GM23248 (cell line): ENCODE results near the gene KCNH5. TPM values are rescaled to one million over a fixed set of nuclear protein-coding genes. Genes with fewer than 3 reads are reported as not detected.
A peak's percentile ranks its signal among the peaks of the same experiment; 100 is the strongest.

Source experiments
- DNase-seq: peaks from one replicate; pipeline ENCODE4 v3.0.0-alpha.2; 2015
- H2AFZ ChIP-seq: fragments of 200-600 bp; sonication (generic); 2 replicates; pipeline ENCODE4 v1.6.1; 2016; ENCODE audit warnings: antibody characterized with exemption
- H3F3A ChIP-seq: fragments of 200-600 bp; sonication (generic); 2 replicates; pipeline ENCODE4 v1.6.1; 2016; ENCODE audit warnings: mild to moderate bottlenecking, antibody characterized with exemption, mixed run types; ENCODE audit not compliant: insufficient read depth
- H3K27ac ChIP-seq: fragments of 200-600 bp; sonication (generic); 2 replicates; pipeline ENCODE4 v1.5.1; 2016; ENCODE audit warnings: mild to moderate bottlenecking
- H3K27me3 ChIP-seq: fragments of 200-600 bp; sonication (generic); replicated peaks from 2 replicates; pipeline ENCODE4 v1.6.1; 2016; ENCODE audit warnings: mild to moderate bottlenecking; ENCODE audit not compliant: insufficient read depth
- H3K36me3 ChIP-seq: fragments of 200-600 bp; sonication (generic); 2 replicates; pipeline ENCODE4 v1.6.1; 2016; ENCODE audit warnings: low read depth, mild to moderate bottlenecking
- H3K4me1 ChIP-seq: fragments of 200-600 bp; sonication (generic); 2 replicates; pipeline ENCODE4 v1.6.1; 2016; ENCODE audit warnings: mild to moderate bottlenecking; ENCODE audit not compliant: insufficient read depth
- H3K4me2 ChIP-seq: fragments of 200-600 bp; sonication (generic); one replicate; pipeline ENCODE4 v1.6.1; 2016; ENCODE audit warnings: mild to moderate bottlenecking; ENCODE audit not compliant: unreplicated experiment
- H3K4me3 ChIP-seq: fragments of 200-600 bp; sonication (generic); 2 replicates; pipeline ENCODE4 v1.5.1; 2016; ENCODE audit warnings: mild to moderate bottlenecking
- H3K79me2 ChIP-seq: fragments of 200-600 bp; sonication (generic); 2 replicates; pipeline ENCODE4 v1.6.1; 2016; ENCODE audit warnings: mild to moderate bottlenecking; ENCODE audit not compliant: insufficient read depth
- H3K9ac ChIP-seq: fragments of 200-600 bp; sonication (generic); 2 replicates; pipeline ENCODE4 v1.6.1; 2016; ENCODE audit warnings: mild to moderate bottlenecking
- H3K9me2 ChIP-seq: fragments of 200-600 bp; sonication (generic); 2 replicates; pipeline ENCODE4 v1.6.1; 2016; ENCODE audit warnings: mixed run types, mild to moderate bottlenecking, moderate library complexity; ENCODE audit not compliant: insufficient read depth
- H3K9me3 ChIP-seq: fragments of 200-600 bp; sonication (generic); one replicate; pipeline ENCODE4 v1.6.1; 2017; ENCODE audit warnings: low read depth
- H4K20me1 ChIP-seq: fragments of 200-600 bp; sonication (generic); 2 replicates; pipeline ENCODE4 v1.6.0; 2016; ENCODE audit not compliant: insufficient read depth
- EZH2 ChIP-seq: fragments of 200-600 bp; sonication (generic); IDR thresholded peaks from 2 replicates; pipeline ENCODE4 v1.6.1; 2018; ENCODE audit warnings: antibody characterized with exemption, mild to moderate bottlenecking; ENCODE audit not compliant: insufficient read depth, poor library complexity, severe bottlenecking
- EZH2phosphoT487 ChIP-seq: fragments of 200-600 bp; sonication (generic); IDR thresholded peaks from 2 replicates; pipeline ENCODE4 v1.6.1; 2018; ENCODE audit warnings: antibody characterized with exemption, moderate library complexity, mild to moderate bottlenecking, low read depth; ENCODE audit not compliant: insufficient read depth
- WGBS, 2 experiments: methylation state at CpG; one replicate each; pipeline ENCODE4 v1.1.6; 2015 to 2017; ENCODE audit warnings: low lambda C conversion rate in 2 of 2, low coverage in 1 of 2; ENCODE audit errors: missing lambda C conversion rate in 2 of 2; 5-methylcytosine and 5-hydroxymethylcytosine counted together
- in situ Hi-C: fragments of 300-500 bp; cut with MboI; formaldehyde crosslinking; loops from 2 replicates; pipeline ENCODE4 v1.15.0; 2020
- polyA plus RNA-seq: library from polyadenylated mRNA; unstranded; fragments of >200 nt; fragmentation: Nextera tagmentation; extraction: Ambion mirVana; gene quantifications from 2 replicates; pipeline ENCODE4 v1.2.1, GENCODE V29; 2016
- total RNA-seq: library from RNA; depleted of rRNA; stranded (reverse); fragments of >200 nt; shearing (Covaris generic); gene quantifications from 2 replicates; pipeline ENCODE4 v1.2.3, GENCODE V29; 2014

The KCNH5 gene
- total and polyA plus RNA-seq, 2 experiments from 2014 or later: not detected

- WGBS, 2 experiments: 3 to 6% methylated on average over 3 of the region's 3 CpGs
- no peaks in the 10 kb centered on the region for H3K36me3 ChIP-seq
- H3K4me3 ChIP-seq: no peak overlapping the region
- no peak overlapping the region for H3K4me2 ChIP-seq
- no peak overlapping the region for H3K9ac ChIP-seq
- no peaks in the 10 kb centered on the region for H3K79me2 ChIP-seq
- in situ Hi-C loops: no loop called here
- H3K9me2 ChIP-seq: no peaks in the 10 kb centered on the region
- no peak overlapping the region for H3K27ac ChIP-seq
- no peaks in the 10 kb centered on the region for H4K20me1 ChIP-seq
- no peaks in the 10 kb centered on the region for H3F3A ChIP-seq
- no peak for DNase-seq
- H3K9me3 ChIP-seq: no peaks in the 10 kb centered on the region
- no peak overlapping the region for H2AFZ ChIP-seq
- H3K27me3 ChIP-seq: no peaks in the 10 kb centered on the region
- no peaks in the 10 kb centered on the region for H3K4me1 ChIP-seq
- TF ChIP-seq EZH2 (no peak), EZH2phosphoT487 (no peak)
Measured at GRCh38 chr14:62988967-62989366, 56.3 kb downstream of the KCNH5 start.

GRCh38 chr14:62983821-62984220 lies 61.4 kb downstream of the KCNH5 start:
- Histone ChIP-seq H2AFZ (no peak overlapping the region), H3K4me1 (no peaks in the 10 kb centered on the region), H3K9me2 (no peaks in the 10 kb centered on the region), H4K20me1 (no peaks in the 10 kb centered on the region), H3K4me2 (no peak overlapping the region), H3F3A (no peaks in the 10 kb centered on the region), H3K36me3 (no peaks in the 10 kb centered on the region), H3K9me3 (no peaks in the 10 kb centered on the region), H3K9ac (no peak overlapping the region), H3K79me2 (no peaks in the 10 kb centered on the region), H3K27ac (no peak overlapping the region), H3K4me3 (no peak overlapping the region), H3K27me3 (no peaks in the 10 kb centered on the region)
- in situ Hi-C loops: no loop called here
- TF ChIP-seq EZH2phosphoT487 (no peak), EZH2 (no peak)
- no peak for DNase-seq

GRCh38 chr14:62980693-62981092 lies 64.6 kb downstream of the KCNH5 start:
- no peaks in the 10 kb centered on the region for H3F3A ChIP-seq
- H3K27me3 ChIP-seq: no peaks in the 10 kb centered on the region
- in situ Hi-C loops: no loop called here
- H3K79me2 ChIP-seq: no peaks in the 10 kb centered on the region
- H2AFZ ChIP-seq: no peak overlapping the region
- H3K36me3 ChIP-seq: no peaks in the 10 kb centered on the region
- H3K4me2 ChIP-seq: no peak overlapping the region
- H4K20me1 ChIP-seq: no peaks in the 10 kb centered on the region
- no peaks in the 10 kb centered on the region for H3K9me3 ChIP-seq
- no peaks in the 10 kb centered on the region for H3K4me1 ChIP-seq
- no peak overlapping the region for H3K9ac ChIP-seq
- DNase-seq: no peak
- no peak overlapping the region for H3K4me3 ChIP-seq
- TF ChIP-seq EZH2: no peak
- no peak for TF ChIP-seq EZH2phosphoT487
- H3K27ac ChIP-seq: no peak overlapping the region
- 22 to 26% methylated on average over 7 of the region's 7 CpGs for whole genome bisulfite sequencing, 2 experiments
- no peaks in the 10 kb centered on the region for H3K9me2 ChIP-seq

- no peaks in the 10 kb centered on the region for H3K9me2 ChIP-seq
- DNase-seq: peak; percentile 50
- H4K20me1 ChIP-seq: no peaks in the 10 kb centered on the region
- H3K4me3 ChIP-seq: no peak overlapping the region
- in situ Hi-C loops: no loop called here
- no peak overlapping the region for H2AFZ ChIP-seq
- no peaks in the 10 kb centered on the region for H3K27me3 ChIP-seq
- no peak overlapping the region for H3K4me2 ChIP-seq
- H3K9me3 ChIP-seq: no peaks in the 10 kb centered on the region
- no peaks in the 10 kb centered on the region for H3F3A ChIP-seq
- no peaks in the 10 kb centered on the region for H3K4me1 ChIP-seq
- H3K9ac ChIP-seq: no peak overlapping the region
- WGBS, 2 experiments: 0 to 4% methylated on average over 1 of the region's 1 CpG
- TF ChIP-seq EZH2phosphoT487 (no peak), EZH2 (no peak)
- no peaks in the 10 kb centered on the region for H3K79me2 ChIP-seq
- H3K27ac ChIP-seq: no peak overlapping the region
- H3K36me3 ChIP-seq: no peaks in the 10 kb centered on the region
Measured at GRCh38 chr14:62957562-62957961, 87.7 kb downstream of the KCNH5 start.

GRCh38 chr14:62956413-62956812 lies 88.8 kb downstream of the KCNH5 start:
- H3K4me3 ChIP-seq: no peak overlapping the region
- H3K27me3 ChIP-seq: no peaks in the 10 kb centered on the region
- no peaks in the 10 kb centered on the region for H3K4me1 ChIP-seq
- H3K9me2 ChIP-seq: no peaks in the 10 kb centered on the region
- in situ Hi-C loops: no loop called here
- no peak overlapping the region for H3K27ac ChIP-seq
- no peak overlapping the region for H2AFZ ChIP-seq
- DNase-seq: no peak
- no peaks in the 10 kb centered on the region for H3K36me3 ChIP-seq
- H3K79me2 ChIP-seq: no peaks in the 10 kb centered on the region
- no peaks in the 10 kb centered on the region for H3F3A ChIP-seq
- H3K4me2 ChIP-seq: no peak overlapping the region
- H3K9me3 ChIP-seq: no peaks in the 10 kb centered on the region
- WGBS, 2 experiments: 7 to 16% methylated on average over 2 of the region's 2 CpGs
- H3K9ac ChIP-seq: no peak overlapping the region
- no peaks in the 10 kb centered on the region for H4K20me1 ChIP-seq
- TF ChIP-seq EZH2 (no peak), EZH2phosphoT487 (no peak)
